Measurements from ENCODE around the gene ZNF638. TPM values are rescaled to one million over a fixed set of nuclear protein-coding genes. Genes with fewer than 3 reads are reported as not detected.
A peak's percentile ranks its signal among the peaks of the same experiment; 100 is the strongest.

Gene ZNF638
- total and polyA plus RNA-seq, 2 donors (not counting 3 experiments of a cell fraction or from before 2014, with no cell fraction given) = 36.4 to 111 TPM

- DNase-seq (ENCODE audit: low read depth, low spot score) (peak; percentile 47), FAIRE-seq (no peak)
- H3K9ac ChIP-seq (replicated peaks; ENCODE audit: extremely low read depth, insufficient read depth, low read length) = no peak overlapping the region
- dilution Hi-C loops (cut with MboI; ENCODE audit: extremely low pct_ligation_motif_present, low sequenced_read_pairs) (no loop called here), intact Hi-C loops (cut with micrococcal nuclease) (no loop called here)
- H2AFZ ChIP-seq (ENCODE audit: low read depth, low read length) = no peak overlapping the region
- H3K27ac ChIP-seq (ENCODE audit: insufficient read depth, low read depth, low read length) = no peak overlapping the region
- TF ChIP-seq POLR2AphosphoS5 (IDR thresholded peaks at IDR 0.05; ENCODE audit: insufficient read depth, low read depth, low read length) = no peak
- TF ChIP-seq EZH2 (IDR thresholded peaks at IDR 0.05; ENCODE audit: borderline replicate concordance, low read depth, low read length, severe bottlenecking) = no peak
- TF ChIP-seq POLR2A (IDR thresholded peaks at IDR 0.05; ENCODE audit: low read depth, low read length) = no peak
- no peak for TF ChIP-seq CTCF (IDR thresholded peaks at IDR 0.05; ENCODE audit: extremely low read depth in 1 of 2, insufficient read depth in 1 of 2, low read depth in 1 of 2, low read length in 2 of 2)
- TF ChIP-seq GATA2 (IDR thresholded peaks at IDR 0.05; ENCODE audit: insufficient read depth, insufficient read length, low read depth, low read length) = no peak
- no peak for TF ChIP-seq MYC (IDR thresholded peaks at IDR 0.05; ENCODE audit: low read depth, low read length)
- no peak for TF ChIP-seq JUN (IDR thresholded peaks at IDR 0.05; ENCODE audit: borderline replicate concordance, insufficient read depth, insufficient read length, low read depth)
- no peak for TF ChIP-seq MAX (IDR thresholded peaks at IDR 0.05; ENCODE audit: insufficient read depth, insufficient read length)
- no peak for TF ChIP-seq FOS (IDR thresholded peaks at IDR 0.05; ENCODE audit: borderline replicate concordance, insufficient read depth, low read length)
- no peaks in the 10 kb centered on the region for H3K9me3 ChIP-seq (replicated peaks; ENCODE audit: control insufficient read depth, insufficient read depth, low read length)
- peaks cover 22% of the 10 kb centered on the region for H4K20me1 ChIP-seq (replicated peaks; ENCODE audit: control insufficient read depth, extremely low read depth, insufficient read depth, low read length)
- peaks cover 2% of the 10 kb centered on the region for H3K9me1 ChIP-seq (replicated peaks; ENCODE audit: control insufficient read depth, extremely low read depth, insufficient read depth, low read length)
- H3K27me3 ChIP-seq (ENCODE audit: control insufficient read depth in 2 of 2, insufficient read depth in 2 of 2, low read length in 2 of 2) = no peaks in the 10 kb centered on the region
- peaks cover 85% of the 10 kb centered on the region for H3K79me2 ChIP-seq (ENCODE audit: control insufficient read depth, insufficient read depth, low read length)
- H3K4me1 ChIP-seq (ENCODE audit: control insufficient read depth, extremely low read depth, insufficient read depth, low read length) = no peaks in the 10 kb centered on the region
- H3K4me3 ChIP-seq (replicated peaks in 1 of 3; ENCODE audit: insufficient read depth in 1 of 3, low read depth in 1 of 3, low read length in 3 of 3) = no peak overlapping the region
- no TSS peak for BruUV-seq (replicated peaks)
- H3K4me2 ChIP-seq (ENCODE audit: insufficient read depth, low read length) = no peak overlapping the region
- H3K36me3 ChIP-seq (ENCODE audit: control insufficient read depth in 2 of 2, extremely low read depth in 1 of 2, insufficient read depth in 2 of 2, low read length in 2 of 2) = peaks cover 4 to 11% of the 10 kb centered on the region in 2 experiments
- POLR2A ChIA-PET = no interaction called here
- CTCF ChIA-PET = interaction anchor here (0.6 to 1.0 kb wide), 3 partner anchors 12 to 48 kb away, joined by 3 to 8 read pairs (median 3); no protein-coding TSS in a partner anchor
Observed at GRCh38 chr2:71347517-71347916, 15.9 kb downstream of the ZNF638 start.

Measured in endothelial cell of umbilical vein (primary cell).